GM12872 (cell line): ENCODE measurements around the gene GDF7.

Source experiments
- CTCF ChIP-seq: IDR thresholded peaks from 3 replicates; pipeline ENCODE4 v1.5.1; 2011; ENCODE audit warnings: low read depth, mild to moderate bottlenecking, low read length, moderate library complexity; ENCODE audit not compliant: insufficient read depth

The GDF7 gene

GRCh38 chr2:20671036-20671735 is 4.2 kb downstream of the GDF7 start:
- no peak for TF ChIP-seq CTCF

GRCh38 chr2:20671736-20672080 is 4.8 kb downstream of the GDF7 start:
- no peak for TF ChIP-seq CTCF

- no peak for TF ChIP-seq CTCF
These were observed 5.4 kb downstream of the GDF7 start for GRCh38 chr2:20672201-20672951.

GRCh38 chr2:20673686-20674308 is 6.9 kb downstream of the GDF7 start:
- no peak for TF ChIP-seq CTCF

- TF ChIP-seq CTCF = no peak
These were observed 7.5 kb downstream of the GDF7 start for GRCh38 chr2:20674309-20674965.

GRCh38 chr2:20674974-20675679 is 8.2 kb downstream of the GDF7 start:
- TF ChIP-seq CTCF = no peak
